ENCODE measurements around the gene LIMS2. TPM values are rescaled to one million over a fixed set of nuclear protein-coding genes. Genes with fewer than 3 reads are reported as not detected.
A peak's percentile ranks its signal among the peaks of the same experiment; 100 is the strongest.

The LIMS2 gene
- total RNA-seq, 3 donors from 2014 or later: 4.4 to 8.8 (median 5.2) TPM

- no peak for DNase-seq
- ATAC-seq: no peak
- Mint-ChIP-seq H3K9me3 (peaks cover 17% of the 10 kb centered on the region), H3K27me3 (ENCODE audit: low read depth) (peaks cover 6% of the 10 kb centered on the region), H3K4me3 (no peak overlapping the region), H3K4me1 (ENCODE audit: low read depth) (no peaks in the 10 kb centered on the region), H3K36me3 (ENCODE audit: insufficient read depth) (peaks cover 8% of the 10 kb centered on the region)
These were observed 13.1 kb upstream of the LIMS2 start for GRCh38 chr2:127688405-127688804.

GRCh38 chr2:127685410-127686080 lies 10.2 kb upstream of the LIMS2 start:
- peaks cover 6% of the 10 kb centered on the region for H3K27me3 Mint-ChIP-seq (ENCODE audit: low read depth)
- no peak overlapping the region for H3K4me3 Mint-ChIP-seq
- peaks cover 2% of the 10 kb centered on the region for H3K4me1 Mint-ChIP-seq (ENCODE audit: low read depth)
- DNase-seq: no peak
- peaks cover 3% of the 10 kb centered on the region for H3K9me3 Mint-ChIP-seq
- ATAC-seq: no peak
- peaks cover 2% of the 10 kb centered on the region for H3K36me3 Mint-ChIP-seq (ENCODE audit: insufficient read depth)

DNA sequence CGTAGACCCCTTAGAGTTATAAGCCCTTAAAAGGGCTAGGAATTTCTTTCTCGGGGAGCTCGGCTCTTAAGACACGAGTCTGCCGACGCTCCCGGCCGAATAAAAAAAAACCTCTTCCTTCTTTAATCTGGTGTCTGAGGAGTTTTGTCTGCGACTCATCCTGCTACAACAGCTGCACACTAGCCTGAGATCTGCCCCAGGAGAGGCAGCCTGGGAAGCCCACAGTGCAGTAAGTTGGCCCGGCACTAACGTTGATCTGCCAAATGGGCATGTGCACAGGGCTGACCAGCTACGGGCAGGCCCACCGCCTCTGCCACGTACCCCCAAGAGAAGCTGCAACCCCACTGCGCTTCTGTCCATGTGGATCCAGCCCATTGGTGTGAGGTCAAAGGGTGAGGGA lies 8.4 kb upstream of the LIMS2 start:
- Mint-ChIP-seq H3K36me3 (ENCODE audit: insufficient read depth) (no peaks in the 10 kb centered on the region), H3K4me3 (no peak overlapping the region), H3K9me3 (no peaks in the 10 kb centered on the region), H3K27me3 (ENCODE audit: low read depth) (peaks cover 6% of the 10 kb centered on the region), H3K4me1 (ENCODE audit: low read depth) (peaks cover 2% of the 10 kb centered on the region)
- DNase-seq (no peak), ATAC-seq (no peak)

- Mint-ChIP-seq H3K4me1 (ENCODE audit: low read depth) (peaks cover 2% of the 10 kb centered on the region), H3K4me3 (no peak overlapping the region), H3K27me3 (ENCODE audit: low read depth) (peaks cover 12% of the 10 kb centered on the region), H3K36me3 (ENCODE audit: insufficient read depth) (no peaks in the 10 kb centered on the region), H3K9me3 (no peaks in the 10 kb centered on the region)
- no peak for DNase-seq
- no peak for ATAC-seq
These were observed 7.7 kb upstream of the LIMS2 start for GRCh38 chr2:127683056-127683455.

GRCh38 chr2:127681976-127682857 lies 6.9 kb upstream of the LIMS2 start:
- Mint-ChIP-seq H3K4me3 (no peak overlapping the region), H3K9me3 (no peaks in the 10 kb centered on the region), H3K36me3 (ENCODE audit: insufficient read depth) (no peaks in the 10 kb centered on the region), H3K27me3 (ENCODE audit: low read depth) (peaks cover 18% of the 10 kb centered on the region), H3K4me1 (ENCODE audit: low read depth) (peaks cover 2% of the 10 kb centered on the region)
- no peak for DNase-seq
- ATAC-seq: no peak

- no peaks in the 10 kb centered on the region for H3K36me3 Mint-ChIP-seq (ENCODE audit: insufficient read depth)
- H3K4me3 Mint-ChIP-seq: no peak overlapping the region
- no peaks in the 10 kb centered on the region for H3K9me3 Mint-ChIP-seq
- DNase-seq (no peak), ATAC-seq (no peak)
- H3K27me3 Mint-ChIP-seq (ENCODE audit: low read depth): peaks cover 23% of the 10 kb centered on the region
- H3K4me1 Mint-ChIP-seq (ENCODE audit: low read depth): peaks cover 2% of the 10 kb centered on the region
These were observed 6.0 kb upstream of the LIMS2 start for GRCh38 chr2:127681288-127681804.

DNA sequence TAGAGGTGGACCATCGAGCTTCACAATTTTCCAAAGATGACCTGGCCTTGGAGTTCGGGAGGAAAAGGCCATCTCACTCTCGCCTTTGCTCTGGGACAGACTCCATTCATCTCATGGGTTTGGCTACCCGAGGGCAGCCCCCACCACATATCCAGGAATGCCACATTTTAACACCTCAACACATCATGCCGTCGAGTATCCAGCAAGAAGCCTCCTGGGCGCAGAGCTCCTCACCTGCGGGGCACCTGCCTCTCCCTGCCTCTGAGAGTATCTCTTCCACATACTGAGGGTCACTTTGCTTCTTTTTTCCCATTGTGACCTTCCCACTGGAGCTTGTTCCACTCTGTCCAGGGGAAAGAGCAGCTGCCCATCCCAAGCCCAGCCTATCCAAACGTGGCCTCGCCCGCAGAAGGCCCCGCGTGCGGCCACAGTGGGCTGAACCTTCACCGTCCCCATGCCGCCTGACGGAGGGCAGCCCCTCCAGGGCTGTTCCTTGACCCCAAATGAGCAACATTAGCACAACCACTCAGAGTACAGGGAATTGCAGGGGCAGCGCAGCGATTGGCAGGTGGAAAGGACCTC lies 5.5 kb upstream of the LIMS2 start:
- ATAC-seq: no peak
- no peak for DNase-seq
- Mint-ChIP-seq H3K4me3 (no peak overlapping the region), H3K36me3 (ENCODE audit: insufficient read depth) (no peaks in the 10 kb centered on the region), H3K27me3 (ENCODE audit: low read depth) (peaks cover 28% of the 10 kb centered on the region), H3K9me3 (no peaks in the 10 kb centered on the region), H3K4me1 (ENCODE audit: low read depth) (peaks cover 5% of the 10 kb centered on the region)

DNA sequence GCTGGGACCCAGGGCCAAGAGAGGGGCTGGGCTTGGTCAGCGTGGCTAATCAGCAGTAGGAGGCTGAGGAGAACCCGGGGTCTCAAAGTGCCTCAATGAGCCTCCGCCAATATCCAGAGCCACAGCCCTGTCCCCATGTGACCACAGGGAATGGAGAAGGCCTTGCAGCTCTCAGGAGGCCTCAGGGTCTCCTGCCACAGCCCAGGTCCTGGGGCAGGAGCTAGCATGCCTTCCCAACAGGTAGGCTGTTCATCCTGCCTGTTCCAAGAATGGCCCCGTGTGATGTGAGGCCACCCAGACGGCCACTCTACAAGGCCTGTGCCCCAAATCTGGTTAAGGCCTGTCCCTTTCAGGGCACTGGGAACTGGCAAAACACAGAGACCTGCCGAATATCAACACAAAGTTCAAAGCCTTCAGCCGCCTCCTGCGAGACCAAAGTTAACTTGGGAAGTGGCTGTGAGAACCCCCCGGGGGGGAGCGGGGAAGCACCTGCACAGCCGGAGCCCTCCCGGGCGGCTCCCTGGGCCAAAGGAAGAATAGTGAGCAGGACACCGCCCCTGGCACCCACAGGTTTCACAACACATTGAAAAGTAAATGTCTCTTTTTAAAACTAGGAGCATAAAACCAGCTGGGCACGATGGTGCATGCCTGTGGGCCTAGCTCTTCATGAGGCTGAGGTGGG lies 4.5 kb upstream of the LIMS2 start:
- peaks cover 31% of the 10 kb centered on the region for H3K27me3 Mint-ChIP-seq (ENCODE audit: low read depth)
- no peaks in the 10 kb centered on the region for H3K36me3 Mint-ChIP-seq (ENCODE audit: insufficient read depth)
- H3K4me1 Mint-ChIP-seq (ENCODE audit: low read depth): peaks cover 8% of the 10 kb centered on the region
- no peak for DNase-seq
- no peaks in the 10 kb centered on the region for H3K9me3 Mint-ChIP-seq
- no peak for ATAC-seq
- H3K4me3 Mint-ChIP-seq: no peak overlapping the region

DNA sequence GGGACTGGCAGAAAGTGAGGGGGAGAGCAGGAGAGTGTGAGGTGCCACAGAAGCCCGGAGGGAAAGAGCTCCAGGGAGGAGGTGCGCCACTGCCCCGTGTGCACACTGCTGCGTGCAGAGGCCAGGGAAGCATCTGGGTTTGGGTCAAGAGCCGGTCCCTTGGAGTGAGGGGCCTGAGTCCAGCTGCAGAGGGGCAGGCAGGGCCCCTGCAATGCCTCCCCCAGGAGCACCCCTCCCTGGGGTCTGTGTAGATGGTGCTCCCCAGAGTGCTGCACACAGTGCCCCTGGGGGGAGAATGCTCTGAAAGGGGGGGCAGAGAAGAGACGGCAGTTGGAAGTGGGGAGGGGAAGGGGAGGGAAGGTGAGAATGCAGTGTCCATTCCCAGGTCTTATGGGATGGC lies 3.7 kb upstream of the LIMS2 start:
- Mint-ChIP-seq H3K4me3 (no peak overlapping the region), H3K9me3 (no peaks in the 10 kb centered on the region), H3K27me3 (ENCODE audit: low read depth) (peaks cover 37% of the 10 kb centered on the region), H3K4me1 (ENCODE audit: low read depth) (peaks cover 12% of the 10 kb centered on the region), H3K36me3 (ENCODE audit: insufficient read depth) (no peaks in the 10 kb centered on the region)
- DNase-seq: no peak
- ATAC-seq: no peak

GRCh38 chr2:127678531-127678930 lies 3.2 kb upstream of the LIMS2 start:
- H3K9me3 Mint-ChIP-seq: no peaks in the 10 kb centered on the region
- DNase-seq (no peak), ATAC-seq (no peak)
- peaks cover 41% of the 10 kb centered on the region for H3K27me3 Mint-ChIP-seq (ENCODE audit: low read depth)
- H3K4me1 Mint-ChIP-seq (ENCODE audit: low read depth): peaks cover 12% of the 10 kb centered on the region
- no peak overlapping the region for H3K4me3 Mint-ChIP-seq
- H3K36me3 Mint-ChIP-seq (ENCODE audit: insufficient read depth): no peaks in the 10 kb centered on the region

GRCh38 chr2:127676906-127677305 lies 1.6 kb upstream of the LIMS2 start:
- H3K9me3 Mint-ChIP-seq: no peaks in the 10 kb centered on the region
- DNase-seq: no peak
- H3K36me3 Mint-ChIP-seq (ENCODE audit: insufficient read depth): no peaks in the 10 kb centered on the region
- peaks cover 56% of the 10 kb centered on the region for H3K27me3 Mint-ChIP-seq (ENCODE audit: low read depth)
- peaks cover 12% of the 10 kb centered on the region for H3K4me1 Mint-ChIP-seq (ENCODE audit: low read depth)
- no peak overlapping the region for H3K4me3 Mint-ChIP-seq
- no peak for ATAC-seq

GRCh38 chr2:127674241-127675209 lies 805 bp downstream of the LIMS2 start:
- H3K4me1 Mint-ChIP-seq (ENCODE audit: low read depth): peaks cover 11% of the 10 kb centered on the region
- H3K4me3 Mint-ChIP-seq: peak overlapping the region; percentile 78
- ATAC-seq (peak; percentile 55 to 62), DNase-seq (no peak)
- H3K9me3 Mint-ChIP-seq: no peaks in the 10 kb centered on the region
- H3K36me3 Mint-ChIP-seq (ENCODE audit: insufficient read depth): no peaks in the 10 kb centered on the region
- H3K27me3 Mint-ChIP-seq (ENCODE audit: low read depth): peaks cover 74% of the 10 kb centered on the region

DNA sequence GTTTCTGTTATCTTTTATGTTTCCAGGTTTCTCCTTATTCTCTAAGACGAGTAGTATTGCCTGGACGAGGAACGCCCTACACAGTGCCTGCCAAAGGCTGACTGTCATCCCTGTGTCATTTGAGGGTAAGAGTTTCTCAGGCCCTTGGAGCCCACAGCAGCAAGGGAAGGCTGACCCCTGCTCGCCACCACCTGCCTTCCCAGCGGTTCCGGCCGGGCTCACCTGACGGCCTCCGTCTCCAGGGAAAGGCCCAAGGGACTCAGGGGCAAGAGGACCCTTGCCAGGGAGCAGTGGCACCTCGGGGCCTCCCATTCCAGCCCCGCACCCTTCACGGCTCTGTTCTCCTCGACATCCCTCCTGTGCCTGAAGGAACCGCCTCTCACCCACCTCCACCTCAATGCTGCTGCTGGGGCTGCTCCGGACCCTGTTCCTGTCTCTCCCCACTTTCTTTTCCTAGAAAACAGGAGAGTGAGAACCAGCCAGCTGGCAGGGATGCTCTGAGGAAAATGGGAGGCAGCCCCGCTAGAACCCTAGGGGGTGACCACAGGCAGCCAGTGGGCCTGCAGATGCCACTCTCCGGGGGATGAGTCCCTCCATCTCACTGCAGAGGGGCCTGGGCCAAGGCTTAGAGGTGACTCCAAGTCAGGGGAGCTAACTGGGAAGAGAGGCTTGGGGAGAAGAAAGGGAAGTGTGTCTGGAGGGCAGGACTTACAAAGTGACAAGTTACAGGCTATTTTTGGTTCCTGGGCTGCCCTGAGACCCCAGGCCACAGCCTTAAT lies 1.9 kb downstream of the LIMS2 start:
- ATAC-seq (no peak), DNase-seq (no peak)
- peaks cover 11% of the 10 kb centered on the region for H3K4me1 Mint-ChIP-seq (ENCODE audit: low read depth)
- H3K27me3 Mint-ChIP-seq (ENCODE audit: low read depth): peaks cover 75% of the 10 kb centered on the region
- H3K4me3 Mint-ChIP-seq: peak overlapping the region; percentile 35
- no peaks in the 10 kb centered on the region for H3K36me3 Mint-ChIP-seq (ENCODE audit: insufficient read depth)
- H3K9me3 Mint-ChIP-seq: no peaks in the 10 kb centered on the region

Data from activated T-cell treated with anti-CD3 and anti-CD28 coated beads, Interleukin-2, amount 50 U/mL, for 4 hours (primary cell).